ENCODE results near the gene SYCE3.
"Not testable (repeated sequence)": the region's sequence is repeated elsewhere in the genome, so short reads cannot be mapped to it uniquely, and the experiment has no call there.

Gene SYCE3

DNA sequence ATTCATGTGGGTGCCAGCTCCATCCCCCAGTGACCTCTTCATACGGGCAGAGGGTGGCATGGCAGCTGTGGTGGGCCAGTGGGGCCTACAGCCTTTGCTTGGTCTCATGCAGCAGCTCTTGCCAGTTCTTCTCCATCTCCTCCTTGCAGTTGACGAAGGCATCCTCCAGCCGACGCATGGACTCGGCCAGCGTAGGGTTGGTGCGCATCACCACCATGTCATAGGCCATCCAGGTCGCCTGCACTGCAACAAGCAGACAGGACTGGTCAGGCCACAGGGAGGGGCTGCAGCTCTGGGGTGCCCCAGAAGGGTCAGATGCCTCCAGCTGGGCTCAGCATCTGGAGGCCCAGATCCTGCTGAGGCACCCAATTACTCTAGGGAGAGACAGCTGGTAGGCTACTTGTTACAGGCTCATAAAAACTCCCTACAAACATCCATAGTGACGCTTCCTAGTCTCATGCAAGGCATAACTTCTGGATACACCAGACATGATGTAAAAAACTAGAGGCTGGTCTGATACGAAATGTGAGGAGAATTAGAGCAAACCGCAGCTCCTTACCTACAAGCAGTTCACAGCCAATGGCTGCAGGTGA lies 11.5 kb downstream of the SYCE3 start:
- no peak for DNase-seq (ENCODE audit: extremely low read depth in 1 of 2, low read depth in 1 of 2)

DNA sequence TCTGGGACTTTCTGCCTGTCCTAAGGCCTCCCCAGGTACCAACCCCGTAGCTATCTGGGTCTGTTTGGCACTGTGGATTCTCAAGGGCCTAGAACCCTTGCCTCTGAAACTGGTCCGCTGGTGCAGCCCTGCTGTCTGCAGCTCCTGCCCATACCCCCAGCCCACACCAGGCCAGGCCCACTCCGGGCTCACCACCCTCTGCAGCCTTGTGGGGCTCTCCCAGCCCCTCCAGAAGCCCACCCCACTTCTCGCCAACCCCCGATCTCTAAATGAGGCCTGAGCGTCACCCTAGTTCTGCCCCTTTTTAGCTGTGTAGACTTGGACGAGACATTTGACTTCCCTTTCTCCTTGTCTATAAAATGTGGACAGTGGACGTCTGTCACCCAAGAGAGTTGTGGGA lies 12.3 kb downstream of the SYCE3 start:
- DNase-seq (ENCODE audit: extremely low read depth in 1 of 2, low read depth in 1 of 2): no peak

- no peak for DNase-seq (ENCODE audit: extremely low read depth in 1 of 2, low read depth in 1 of 2)
Measured at GRCh38 chr22:50548921-50549790, 13.6 kb downstream of the SYCE3 start.

GRCh38 chr22:50548040-50548920 lies 14.4 kb downstream of the SYCE3 start:
- DNase-seq (ENCODE audit: extremely low read depth in 1 of 2, low read depth in 1 of 2): no peak

DNA sequence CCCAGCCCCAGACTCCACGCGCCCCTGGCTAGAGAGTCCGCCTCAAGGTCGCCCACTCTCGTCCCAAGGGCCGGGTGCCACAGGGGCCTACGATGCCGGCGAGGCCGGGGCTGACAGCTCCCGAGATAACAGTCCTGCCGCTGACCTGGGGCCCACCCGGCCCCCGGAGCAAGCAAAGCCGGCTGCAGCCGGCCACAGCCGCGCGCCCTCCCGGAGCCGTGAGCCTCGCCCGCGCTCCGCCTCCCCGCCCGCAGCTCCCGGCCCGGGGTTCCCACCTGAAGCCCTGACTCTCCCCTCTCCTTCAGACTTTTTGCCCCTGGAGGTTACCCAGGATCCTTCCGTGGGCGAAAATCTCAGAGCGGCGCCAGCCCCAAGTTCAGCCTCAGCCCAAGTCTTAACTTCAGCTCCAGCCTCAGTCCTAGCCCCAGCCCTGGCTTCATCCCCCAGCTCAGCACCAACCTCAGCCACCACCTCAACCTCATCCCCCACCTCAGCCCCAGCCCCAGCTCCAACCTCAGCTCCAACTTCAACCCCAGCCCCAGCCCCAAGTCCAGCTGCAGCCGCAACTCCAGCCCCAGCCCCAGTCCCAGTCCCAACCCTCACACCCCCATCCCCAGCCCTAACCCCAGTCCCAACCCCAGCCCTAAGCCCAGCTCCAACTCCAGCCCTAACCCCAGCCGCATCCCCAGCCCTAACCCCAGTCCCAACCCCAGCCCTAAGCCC lies 15.3 kb downstream of the SYCE3 start:
- DNase-seq (ENCODE audit: extremely low read depth in 1 of 2, low read depth in 1 of 2): no peak

DNA sequence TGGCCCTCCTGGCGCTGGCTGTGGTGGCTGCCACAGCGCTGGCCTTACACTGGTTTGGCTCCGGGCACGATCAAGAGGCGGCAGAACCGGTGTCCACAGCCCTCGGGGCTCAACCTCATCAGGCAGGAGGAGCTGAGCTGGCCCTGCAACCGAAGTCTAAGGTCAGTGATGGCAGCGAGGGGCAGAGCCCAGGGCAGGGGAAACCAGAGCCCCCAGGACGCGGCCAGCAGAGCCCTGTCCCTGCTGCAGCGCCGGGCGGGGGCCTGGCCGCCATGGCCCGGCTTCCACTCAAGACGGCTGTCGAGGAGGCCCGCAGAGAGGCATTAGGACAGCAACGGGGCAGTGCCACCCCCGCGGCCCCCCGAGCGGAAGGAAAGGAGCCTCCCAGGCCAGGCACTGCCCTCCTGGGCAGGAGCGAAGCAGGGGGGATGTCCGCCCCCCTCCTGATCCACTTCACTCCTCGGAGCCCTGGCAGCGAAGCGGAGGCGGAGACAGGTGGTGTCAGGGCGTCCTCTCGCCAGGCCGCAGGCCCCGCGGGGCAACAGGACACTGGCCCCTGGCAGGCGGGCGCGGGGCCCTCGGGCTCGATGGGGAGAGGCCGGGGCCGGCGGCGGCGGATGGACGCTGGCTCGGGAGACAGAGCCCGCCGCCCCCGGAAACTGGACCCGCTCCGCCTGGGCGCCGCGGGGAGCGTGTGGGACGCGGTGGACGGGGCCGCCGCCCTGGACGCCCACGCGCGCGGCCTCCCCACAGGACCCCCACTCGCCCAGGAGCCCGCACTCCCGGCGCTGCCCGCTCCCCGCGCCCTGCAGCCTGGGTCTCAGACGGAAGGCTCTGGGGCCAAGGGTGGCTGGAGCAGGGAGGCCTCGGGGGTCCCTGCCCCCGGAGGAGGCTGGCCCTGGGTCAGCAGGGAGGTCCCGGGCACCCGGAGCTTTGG lies 16.1 kb downstream of the SYCE3 start:
- no peak for DNase-seq (ENCODE audit: extremely low read depth in 1 of 2, low read depth in 1 of 2)

- DNase-seq (ENCODE audit: extremely low read depth in 1 of 2, low read depth in 1 of 2): no peak
Measured at GRCh38 chr22:50545522-50546325, 17.0 kb downstream of the SYCE3 start, which contains the start of gene KLHDC7B. Gene KLHDC7B, plus strand, starts transcription at chr22:50545899. Its CDS starts 345 bp downstream, at chr22:50546244.

DNA sequence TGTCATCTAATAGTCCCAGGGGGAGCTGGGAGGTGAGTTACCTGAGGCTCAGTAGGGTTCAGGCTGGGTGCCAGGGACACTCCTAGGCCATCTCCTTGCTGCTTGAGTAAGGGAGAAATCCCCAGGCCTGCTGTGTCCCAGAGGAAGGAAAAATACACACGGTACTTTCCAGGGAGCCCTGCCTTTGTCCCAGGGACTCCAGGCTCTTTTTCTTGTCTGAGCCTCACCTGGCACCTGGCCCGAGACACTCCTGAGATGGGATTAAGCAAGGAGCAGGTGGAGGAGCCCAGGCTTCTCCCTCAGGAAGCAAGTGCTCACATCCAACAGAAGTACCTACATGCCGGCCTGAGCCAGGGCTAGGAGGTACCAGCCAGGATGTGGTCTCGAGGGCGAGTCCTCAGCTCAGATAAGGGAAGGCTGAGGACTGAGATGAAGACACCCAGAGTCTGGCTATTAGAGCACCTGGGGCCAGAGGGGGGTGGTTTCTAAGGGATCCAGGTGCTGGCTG lies 17.9 kb downstream of the SYCE3 start:
- no peak for DNase-seq (ENCODE audit: extremely low read depth in 1 of 2, low read depth in 1 of 2)

DNA sequence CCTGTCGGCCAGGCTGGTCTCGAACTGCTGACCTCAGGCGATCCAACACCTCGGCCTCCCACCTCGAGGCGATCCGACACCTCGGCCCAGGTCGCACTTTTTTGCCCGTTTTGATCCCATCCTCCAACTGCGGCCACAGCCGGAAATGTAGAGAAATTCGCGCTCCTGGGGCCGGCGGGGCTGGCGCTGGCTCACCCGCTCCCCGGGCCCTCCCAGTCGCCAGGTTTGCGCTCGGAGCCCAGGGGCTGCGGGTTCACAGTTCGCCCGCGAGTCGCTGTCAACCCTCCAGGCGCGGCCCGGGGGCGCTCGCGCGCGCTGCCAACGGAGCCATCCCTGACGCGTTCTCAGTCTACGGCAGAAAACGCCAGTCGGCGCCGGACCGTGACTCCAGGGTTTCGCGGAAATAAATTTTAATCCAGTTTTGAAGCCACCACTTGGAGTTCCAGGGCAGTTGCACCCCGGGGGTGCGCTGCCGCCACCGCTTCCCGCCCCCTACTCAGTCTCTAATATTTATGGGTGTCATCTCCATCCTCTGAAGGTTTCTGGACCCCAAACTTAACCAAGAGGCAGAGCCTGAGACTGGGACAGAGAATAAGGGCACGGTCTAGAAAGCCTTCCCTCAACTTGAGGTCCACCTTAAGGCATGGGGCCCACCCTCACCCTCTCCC lies 18.5 kb downstream of the SYCE3 start:
- DNase-seq (ENCODE audit: extremely low read depth in 1 of 2, low read depth in 1 of 2): peak; percentile 73 to 84

- DNase-seq (ENCODE audit: extremely low read depth in 1 of 2, low read depth in 1 of 2): no peak
Measured at GRCh38 chr22:50542416-50542927, 20.2 kb downstream of the SYCE3 start.

DNA sequence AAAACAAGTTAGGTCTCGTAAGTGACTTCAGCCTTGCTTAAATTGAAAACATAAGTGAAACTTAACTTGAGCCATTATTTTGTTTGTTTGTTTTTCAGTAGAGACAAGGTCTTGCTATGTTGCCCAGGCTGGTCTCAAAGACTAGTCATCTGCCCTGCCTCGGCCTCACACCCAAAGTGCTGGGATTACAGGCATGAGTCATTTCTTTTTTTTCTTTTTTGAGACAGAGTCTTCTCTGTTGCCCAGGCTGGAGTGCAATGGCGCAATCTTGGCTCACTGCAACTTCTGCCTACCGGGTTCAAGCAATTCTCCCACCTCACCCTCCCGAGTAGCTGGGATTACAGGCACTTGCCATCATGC lies 21.1 kb downstream of the SYCE3 start:
- not testable (repeated sequence) for DNase-seq (ENCODE audit: extremely low read depth in 1 of 2, low read depth in 1 of 2)

- DNase-seq (ENCODE audit: extremely low read depth in 1 of 2, low read depth in 1 of 2): no peak
Measured at GRCh38 chr22:50540381-50540780, 22.3 kb downstream of the SYCE3 start.

GRCh38 chr22:50537765-50538164 lies 25.0 kb downstream of the SYCE3 start:
- no peak for DNase-seq (ENCODE audit: extremely low read depth in 1 of 2, low read depth in 1 of 2)

DNA sequence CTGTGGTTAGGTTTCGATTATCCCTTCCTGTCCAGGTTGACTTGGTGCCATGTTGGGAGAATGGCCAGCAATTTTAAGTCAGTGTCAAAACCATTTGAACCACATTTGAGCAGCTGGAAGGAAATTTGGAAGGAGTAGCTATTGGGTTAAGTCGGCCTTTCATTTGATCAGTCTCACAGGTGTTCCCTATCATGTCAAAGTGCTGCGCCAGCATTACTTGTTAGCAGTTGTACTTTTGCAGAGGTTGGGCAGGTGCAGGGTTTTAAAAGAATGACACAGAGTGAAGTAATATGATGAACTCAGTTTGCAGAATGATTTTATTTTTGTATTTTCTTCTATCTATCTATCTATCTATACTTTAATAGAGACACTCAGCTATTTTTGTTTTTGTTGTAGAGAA lies 26.5 kb downstream of the SYCE3 start:
- no peak for DNase-seq (ENCODE audit: extremely low read depth in 1 of 2, low read depth in 1 of 2)

- no peak for DNase-seq (ENCODE audit: extremely low read depth in 1 of 2, low read depth in 1 of 2)
Measured at GRCh38 chr22:50535113-50535512, 27.6 kb downstream of the SYCE3 start.

DNA sequence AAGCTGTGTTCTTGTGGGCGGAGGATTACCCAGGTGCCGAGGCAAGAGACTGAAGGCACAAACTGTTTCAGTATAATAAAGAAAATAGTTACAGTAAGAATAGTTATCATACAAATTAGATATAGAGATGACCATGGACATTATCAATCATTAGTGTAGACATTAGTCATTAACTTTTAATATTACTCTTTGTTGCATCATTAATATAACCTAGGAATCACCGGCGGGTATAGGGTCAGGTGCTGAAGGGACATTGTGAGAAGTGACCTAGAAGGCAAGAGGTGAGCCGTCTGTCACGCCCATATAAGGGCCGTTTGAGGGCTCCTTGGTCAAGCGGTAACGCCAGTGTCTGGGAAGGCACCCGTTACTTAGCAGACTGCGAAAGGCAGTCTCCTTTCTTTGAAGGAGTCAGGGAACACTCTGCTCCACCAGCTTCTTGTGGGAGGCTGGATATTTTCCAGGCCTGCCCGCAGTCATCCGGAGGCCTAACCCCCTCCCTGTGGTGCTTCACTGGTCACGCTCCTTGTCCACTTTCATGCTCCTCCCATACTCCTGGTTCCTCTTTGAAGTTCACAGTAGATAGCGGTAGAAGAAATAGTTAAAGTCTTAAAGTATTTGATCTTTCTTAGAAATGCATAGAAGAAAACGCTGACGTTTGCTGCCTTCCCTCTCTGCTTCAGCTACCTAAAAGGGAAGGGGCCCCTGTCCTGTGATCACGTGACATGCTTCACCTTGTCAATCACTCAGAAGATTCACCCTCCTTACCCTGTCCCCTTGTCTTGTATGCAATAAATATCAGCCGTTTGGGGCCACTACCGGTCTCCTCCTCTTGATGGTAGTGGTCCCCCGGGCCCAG lies 28.6 kb downstream of the SYCE3 start:
- not testable (repeated sequence) for DNase-seq (ENCODE audit: extremely low read depth in 1 of 2, low read depth in 1 of 2)

Measured in stimulated activated CD8-positive, alpha-beta memory T cell treated with anti-CD3 and anti-CD28 coated beads, Interleukin-7, amount 100 ng/mL, for 48 hours (primary cell).